Erythroblast (primary cell): ENCODE measurements around the gene PLEKHG5.
"Not testable (repeated sequence)": the region's sequence is repeated elsewhere in the genome, so short reads cannot be mapped to it uniquely, and the experiment has no call there.

Source experiments
- DNase-seq, 2 experiments: peaks; one replicate each; lab custom pipeline; 2025; lab: John Stamatoyannopoulos, UW
- GATA1 ChIP-seq: IDR thresholded peaks from 2 replicates; pipeline ENCODE4 v1.6.1; 2011; ENCODE audit warnings: low read depth, mild to moderate bottlenecking, control low read depth, low read length, moderate library complexity
- POLR2A ChIP-seq: IDR thresholded peaks from 2 replicates; pipeline ENCODE4 v1.6.1; 2011; ENCODE audit warnings: mild to moderate bottlenecking, low read length

Gene PLEKHG5

DNA sequence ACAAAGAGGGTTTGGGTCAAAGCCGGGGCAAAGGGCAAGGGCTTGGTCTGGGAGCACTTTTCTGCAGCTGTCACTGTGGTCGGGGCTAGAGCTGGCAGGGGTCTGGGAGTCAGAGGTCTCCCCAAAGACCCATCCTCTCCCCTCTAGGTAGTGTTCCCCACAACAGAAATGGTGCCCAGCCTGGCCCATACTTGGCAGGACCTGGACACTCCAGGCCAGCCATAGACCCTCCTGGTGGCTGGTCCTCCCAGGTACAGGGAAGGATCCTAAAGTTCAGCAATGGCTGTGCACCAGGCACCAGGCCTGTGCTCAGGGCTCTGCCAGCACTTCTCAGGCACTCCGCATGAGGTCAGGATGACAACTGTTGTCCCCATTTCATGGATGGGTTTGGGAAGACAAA lies 55.9 kb downstream of the PLEKHG5 start:
- DNase-seq = no peak
- TF ChIP-seq POLR2A = no peak
- TF ChIP-seq GATA1 = no peak

DNA sequence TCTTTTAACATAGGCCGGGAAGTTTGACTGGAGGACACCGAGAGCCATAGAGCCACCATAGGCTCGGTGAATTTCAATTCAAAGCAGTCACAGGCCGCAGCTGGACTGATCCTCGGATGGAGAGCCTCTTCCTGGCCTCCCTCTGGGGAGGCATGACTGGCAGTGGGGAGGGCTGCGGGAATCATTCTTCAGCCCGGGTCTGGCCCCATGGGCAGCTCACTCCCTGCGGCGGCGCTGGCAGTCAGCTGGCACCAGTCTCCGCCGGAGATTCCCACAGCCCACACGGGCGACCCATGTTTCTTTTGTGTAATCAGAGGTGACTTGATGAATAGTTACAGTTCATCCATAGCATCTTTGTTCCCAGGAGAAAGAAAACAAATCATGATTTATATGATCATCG lies 56.3 kb downstream of the PLEKHG5 start:
- no peak for TF ChIP-seq POLR2A
- no peak for TF ChIP-seq GATA1
- DNase-seq = no peak

DNA sequence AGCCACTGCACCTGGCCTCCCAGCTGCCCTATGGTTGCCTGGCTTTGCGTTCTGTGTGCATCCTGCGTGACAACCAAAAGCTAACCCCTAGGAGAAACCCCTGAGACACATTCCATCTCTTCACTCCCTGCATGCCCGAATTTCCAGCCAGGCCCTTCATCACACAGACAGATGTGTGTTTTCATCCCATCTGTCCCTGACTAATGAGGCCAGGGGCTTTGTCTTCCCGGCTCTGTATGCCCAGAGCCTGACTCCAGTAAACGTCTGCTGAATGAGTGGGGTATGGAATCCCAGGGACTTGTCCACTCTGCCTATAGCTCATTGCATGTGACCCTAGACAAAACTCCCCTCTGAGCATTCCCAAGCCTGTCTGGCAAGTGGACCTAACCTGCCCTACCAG lies 57.3 kb downstream of the PLEKHG5 start:
- no peak for DNase-seq
- no peak for TF ChIP-seq GATA1
- TF ChIP-seq POLR2A = no peak

DNA sequence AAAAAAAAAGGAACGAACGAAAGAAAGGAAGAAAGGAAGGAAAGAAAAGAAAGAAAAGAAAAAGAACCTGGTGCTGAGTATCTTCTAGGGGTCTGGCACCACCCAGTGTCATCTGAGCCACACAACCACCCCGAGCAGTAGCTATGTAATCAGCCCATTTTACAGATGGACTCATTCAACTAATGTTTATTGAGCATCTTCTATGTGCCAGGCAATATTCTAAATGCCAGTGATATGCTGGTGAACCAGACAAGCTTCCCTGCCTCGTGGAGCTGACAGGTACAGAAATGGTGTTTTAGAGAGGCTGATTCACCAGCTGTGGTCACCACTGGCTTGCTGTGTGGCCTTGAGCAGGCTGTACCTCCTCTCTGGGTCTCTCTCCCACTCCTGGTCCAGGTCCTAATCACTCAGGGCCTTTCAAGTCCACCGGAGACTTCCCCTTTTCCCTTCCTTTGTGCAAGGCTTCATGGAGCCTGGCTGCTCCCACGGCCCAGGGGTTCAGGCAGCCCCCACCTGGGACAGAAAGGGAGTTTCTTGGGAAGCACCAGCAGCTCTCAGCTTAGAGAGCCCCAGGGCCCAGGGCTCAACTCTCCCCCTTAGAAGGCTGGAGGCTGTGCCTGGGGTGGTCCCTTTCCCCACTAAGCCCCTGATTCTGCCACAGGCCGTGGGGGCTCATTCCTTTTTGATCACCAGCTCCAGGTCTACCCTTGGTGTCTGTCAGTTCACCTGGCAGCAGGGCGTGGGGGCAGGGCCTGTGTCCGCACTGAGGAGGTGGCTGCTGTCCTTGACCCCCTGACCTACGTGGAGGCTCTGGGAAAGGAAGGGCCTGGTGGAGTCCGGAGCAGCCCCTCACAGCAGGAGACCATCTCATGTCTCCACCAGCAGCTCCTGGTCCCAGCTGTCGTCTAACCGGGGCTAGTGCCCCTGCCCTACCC lies 59.6 kb downstream of the PLEKHG5 start:
- not testable (repeated sequence) for DNase-seq

DNA sequence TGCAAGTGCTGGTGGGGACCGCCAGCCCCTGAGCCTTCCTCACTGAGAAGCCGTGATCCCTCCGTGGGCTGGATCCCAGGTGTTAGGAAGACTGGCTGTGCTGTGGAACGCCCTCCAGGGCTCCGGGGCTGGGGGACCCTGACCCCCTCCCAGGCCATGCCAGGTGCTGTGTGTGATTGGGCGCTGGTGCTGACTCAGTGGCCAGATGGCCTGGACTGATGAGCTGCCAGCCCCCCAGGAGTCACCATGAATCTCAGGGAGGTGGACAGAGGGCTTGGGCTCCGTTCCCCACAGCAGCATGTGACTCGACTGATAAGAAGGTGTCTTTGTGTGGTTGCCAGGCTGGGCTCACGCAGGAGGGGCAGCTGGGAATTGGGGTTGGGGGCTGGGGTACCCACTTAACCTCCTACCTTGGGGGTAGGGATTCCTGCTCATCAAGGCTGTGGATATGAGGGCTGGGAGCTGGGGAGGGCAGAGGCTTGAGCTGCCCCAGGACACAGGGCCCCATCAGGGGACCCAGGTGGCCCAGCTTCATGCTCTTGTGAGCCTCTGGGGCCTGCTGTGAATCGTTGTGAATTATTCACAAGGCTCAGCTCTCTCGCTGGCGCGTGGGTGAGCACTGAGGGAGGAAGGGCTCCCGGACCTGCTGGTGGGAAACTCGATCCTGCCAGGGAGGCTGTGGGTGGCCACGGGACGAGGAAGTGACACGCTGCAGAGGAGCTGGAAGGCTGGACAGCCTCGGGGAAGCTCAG lies 61.6 kb downstream of the PLEKHG5 start:
- peak; percentile 86 to 91 for DNase-seq

DNA sequence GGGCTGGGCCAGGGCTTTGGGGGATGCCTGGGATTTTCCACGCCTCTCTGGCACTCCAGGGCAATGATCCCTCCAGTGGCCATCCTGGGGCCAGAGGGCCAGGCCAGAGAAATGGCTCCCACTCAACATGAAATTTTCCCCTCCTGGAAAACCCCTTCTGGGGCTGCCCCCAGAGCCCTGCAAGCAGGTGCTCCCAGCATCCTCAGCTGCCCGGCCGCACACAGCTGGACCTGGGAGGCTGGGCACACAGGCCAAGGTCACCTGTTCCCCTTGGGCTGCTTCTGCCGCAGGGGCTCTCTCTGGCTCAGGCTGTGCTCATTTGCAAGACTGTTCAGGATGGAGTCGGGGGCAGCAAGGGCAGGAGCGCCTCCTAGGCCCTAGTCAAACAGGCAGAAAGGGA lies 63.0 kb downstream of the PLEKHG5 start:
- not testable (repeated sequence) for DNase-seq

DNA sequence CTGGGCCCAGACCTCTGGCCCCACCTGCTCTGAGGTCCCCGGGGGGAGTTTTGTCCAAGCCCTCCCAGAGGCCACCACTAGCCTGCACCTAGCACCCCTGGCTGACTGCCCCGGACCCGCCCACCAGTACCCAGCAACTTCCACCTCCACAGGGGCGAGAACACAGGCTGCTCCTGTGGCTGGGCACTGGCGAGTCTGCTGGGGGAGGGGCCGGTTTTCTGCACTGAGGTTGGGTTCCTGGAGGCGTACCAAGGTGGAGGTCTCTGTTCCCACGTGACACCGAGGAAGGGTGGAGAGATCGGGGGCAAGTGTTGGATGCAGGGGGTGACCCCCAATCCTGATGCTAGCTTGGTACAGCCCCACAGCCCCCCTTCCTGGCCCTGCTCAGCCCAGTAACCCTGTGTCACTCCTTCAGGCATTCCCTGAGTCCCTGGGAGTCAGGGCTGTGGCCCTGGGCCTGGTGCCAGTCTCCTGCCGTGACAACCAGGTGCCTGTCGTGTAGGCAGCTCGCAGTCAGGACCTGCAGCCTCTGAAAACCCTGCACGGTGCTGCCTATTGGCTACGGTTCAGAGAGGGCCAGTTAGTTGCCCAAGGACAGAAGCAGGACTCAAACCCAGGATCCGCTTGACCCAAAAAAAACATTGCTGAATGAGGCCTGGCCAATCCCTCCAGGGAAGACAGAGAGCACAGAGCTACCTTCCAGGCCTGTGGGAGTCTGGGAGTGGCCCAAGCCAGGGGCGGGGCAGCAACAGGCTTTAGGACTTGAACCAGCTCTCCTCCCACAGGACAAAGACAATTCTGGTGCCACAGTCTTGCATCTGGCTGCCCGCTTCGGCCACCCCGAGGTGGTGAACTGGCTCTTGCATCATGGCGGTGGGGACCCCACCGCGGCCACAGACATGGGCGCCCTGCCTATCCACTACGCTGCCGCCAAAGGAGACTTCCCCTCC lies 63.8 kb downstream of the PLEKHG5 start:
- no peak for TF ChIP-seq GATA1
- TF ChIP-seq POLR2A = no peak
- peak; percentile 28 to 49 for DNase-seq

DNA sequence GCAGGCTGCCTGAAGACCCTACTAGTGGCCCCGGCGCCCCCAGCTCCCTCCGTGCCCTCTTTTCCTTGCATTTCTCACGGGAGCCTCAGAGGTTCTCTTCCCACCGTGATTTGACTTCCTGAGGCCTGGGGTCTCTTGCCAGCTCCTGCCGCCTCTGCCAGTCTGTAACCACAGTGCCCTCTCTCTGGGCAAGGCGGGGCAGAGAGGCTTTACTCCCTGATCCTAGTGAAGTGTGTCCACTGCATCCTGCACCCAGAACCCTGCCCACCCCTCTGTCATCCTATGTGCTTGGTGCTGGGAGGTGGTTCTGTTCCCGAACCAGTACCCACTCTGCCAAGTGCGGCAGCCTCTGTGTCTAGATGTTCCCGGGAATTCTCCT lies 64.5 kb downstream of the PLEKHG5 start:
- no peak for TF ChIP-seq POLR2A
- no peak for TF ChIP-seq GATA1
- no peak for DNase-seq

DNA sequence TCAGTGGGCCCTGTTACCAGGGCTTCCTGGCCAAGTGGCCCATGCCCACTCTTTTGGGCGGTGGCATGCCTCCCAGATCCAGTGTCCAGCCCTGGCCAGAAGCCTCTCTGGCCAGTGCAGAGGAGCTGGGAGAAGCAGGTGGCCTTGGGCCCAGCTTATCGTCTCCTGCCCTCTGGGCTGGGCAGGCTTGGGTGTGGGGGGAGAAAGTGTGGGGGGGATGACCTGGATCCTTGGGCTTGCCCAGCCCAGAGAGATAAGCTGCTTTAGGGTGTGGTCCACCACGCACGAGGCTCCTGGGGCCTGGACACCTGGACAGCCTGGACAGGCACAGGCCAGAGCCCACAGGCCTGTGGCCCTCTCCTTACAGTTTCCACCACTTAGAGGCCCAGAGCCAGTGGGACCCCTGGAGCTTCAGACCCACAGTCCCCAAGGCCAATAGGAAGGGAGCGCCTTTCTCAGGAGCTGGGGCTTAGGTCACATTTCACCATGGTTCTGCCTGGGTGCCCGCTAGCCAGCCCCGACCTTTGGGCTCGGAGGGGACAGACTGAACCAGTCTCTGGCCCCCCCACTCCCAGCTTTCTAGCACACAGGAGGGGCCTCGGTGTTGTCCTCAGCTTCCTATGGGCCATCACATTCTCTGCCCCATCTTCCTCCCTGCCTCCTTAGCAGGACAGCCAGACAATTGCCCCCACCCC lies 65.0 kb downstream of the PLEKHG5 start:
- no peak for TF ChIP-seq POLR2A
- no peak for TF ChIP-seq GATA1

DNA sequence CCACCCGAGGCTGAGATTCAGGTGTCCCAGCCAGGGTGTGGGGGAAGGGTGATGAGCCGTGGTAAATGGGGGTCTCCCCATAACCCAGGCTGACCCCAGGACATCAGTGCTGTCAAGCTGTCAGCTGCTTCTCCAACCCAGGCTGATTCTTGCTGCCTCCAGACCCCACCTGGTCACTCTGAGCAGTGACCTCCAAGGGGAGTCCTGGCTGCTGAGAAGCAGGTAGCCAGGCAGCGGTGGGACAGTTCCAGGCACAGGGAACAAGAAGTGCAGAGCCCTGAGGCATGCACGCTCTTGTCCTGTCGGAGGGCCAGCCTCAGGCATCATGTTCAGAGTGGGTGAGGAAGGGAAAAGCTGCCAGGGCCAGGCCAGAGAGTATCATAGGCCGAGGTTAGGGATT lies 65.8 kb downstream of the PLEKHG5 start:
- DNase-seq = no peak
- TF ChIP-seq GATA1 (no peak), POLR2A (no peak)

More for the DNA sequence above, 65.0 kb downstream of the PLEKHG5 start:
- DNase-seq = peak; percentile 65 to 79

DNA sequence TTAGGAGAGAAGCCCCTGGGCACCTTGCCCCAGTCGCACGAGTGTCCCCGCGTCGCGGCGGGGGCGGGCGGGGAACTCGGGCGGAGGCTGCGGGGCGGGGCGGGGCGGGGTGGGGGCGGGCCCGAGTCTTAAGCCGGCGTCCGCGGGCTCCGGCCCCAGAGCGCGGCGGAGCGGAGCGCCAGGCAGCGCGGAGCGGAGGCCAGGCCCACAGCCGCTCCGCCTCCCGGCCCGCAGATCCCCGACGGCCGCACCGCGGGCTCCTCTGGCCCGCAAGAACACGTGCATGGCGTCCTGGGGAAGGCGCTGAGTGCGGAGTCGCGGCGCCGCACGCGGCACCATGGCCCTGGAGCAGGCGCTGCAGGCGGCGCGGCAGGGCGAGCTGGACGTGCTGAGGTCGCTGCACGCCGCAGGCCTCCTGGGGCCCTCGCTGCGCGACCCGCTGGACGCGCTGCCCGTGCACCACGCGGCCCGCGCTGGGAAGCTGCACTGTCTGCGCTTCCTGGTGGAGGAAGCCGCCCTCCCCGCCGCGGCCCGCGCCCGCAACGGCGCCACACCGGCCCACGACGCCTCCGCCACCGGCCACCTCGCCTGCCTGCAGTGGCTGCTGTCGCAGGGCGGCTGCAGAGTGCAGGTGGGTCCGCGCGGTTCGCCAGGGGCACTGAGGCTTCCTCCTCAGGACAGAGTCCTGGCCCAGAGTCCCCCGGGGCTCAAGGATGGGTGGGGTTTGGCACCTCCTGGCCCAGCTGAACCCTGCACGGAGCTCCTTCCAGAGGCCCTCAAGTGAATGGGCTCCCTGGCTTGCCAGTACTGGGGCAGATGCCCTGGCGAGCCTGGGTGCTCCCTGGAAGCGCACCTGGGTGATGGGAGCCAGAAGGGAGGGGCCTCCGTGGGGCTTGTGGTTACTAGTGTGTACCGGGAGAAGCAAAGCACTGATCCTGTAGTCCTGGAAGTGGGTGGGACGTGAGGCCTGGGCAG lies 66.6 kb downstream of the PLEKHG5 start, which contains the start of gene ESPN:
Gene ESPN (plus strand): TSS at position 158 of the 975 bp plus-strand sequence. CDS start 180 bp downstream, at position 338.
- TF ChIP-seq POLR2A = peak; percentile 22
- TF ChIP-seq GATA1 = no peak
- peak; percentile 56 to 61 for DNase-seq

DNA sequence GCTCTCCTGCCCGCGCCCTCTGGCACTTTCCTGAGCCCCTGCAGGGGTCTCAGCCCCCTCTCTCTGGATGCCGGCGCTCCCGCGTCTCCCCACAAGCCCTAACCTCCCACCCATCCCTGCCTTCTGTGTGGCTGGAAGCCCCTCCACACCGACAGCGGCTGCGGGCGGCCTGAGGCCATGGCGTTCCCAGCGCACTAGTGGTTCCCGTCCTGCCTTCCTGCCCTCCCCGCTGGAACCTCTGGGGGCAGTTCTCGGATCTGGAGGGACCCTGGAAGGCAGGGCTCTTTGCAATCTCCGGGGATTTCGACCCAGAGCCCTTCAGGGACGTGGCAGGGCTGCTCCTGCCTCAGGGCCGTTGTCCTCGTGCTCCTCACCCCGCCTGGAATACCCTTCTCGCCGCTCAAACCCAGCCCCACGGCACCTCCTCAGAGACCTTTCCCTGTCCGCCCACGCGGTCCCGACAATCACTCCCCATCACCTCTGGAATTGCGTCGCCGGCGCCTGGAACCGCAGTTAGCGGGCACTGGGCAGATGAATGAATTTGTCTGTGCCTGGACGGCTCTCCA lies 67.4 kb downstream of the PLEKHG5 start:
- no peak for DNase-seq
- TF ChIP-seq POLR2A = no peak
- no peak for TF ChIP-seq GATA1
